ENCODE data around the gene FOXN3.

The FOXN3 gene

GRCh38 chr14:89279649-89280232, 137.3 kb downstream of the FOXN3 start:
- TF ChIP-seq CTCF (IDR thresholded peaks at IDR 0.05), result no peak
- peak in 1 of 2 donors; percentile 9 for DNase-seq
- intact Hi-C loops (cut with DNase I; ENCODE audit: low total_unique reads), result no loop called here
- no peak overlapping the region for H3K27ac ChIP-seq
- H3K9me3 ChIP-seq, result no peaks in the 10 kb centered on the region
- H3K36me3 ChIP-seq, result peaks cover 9 to 13% (median 13%) of the 10 kb centered on the region in 3 donors
- no peak overlapping the region for H3K4me3 ChIP-seq
- peaks cover 0 to 19% (median 7%) of the 10 kb centered on the region in 4 donors for H3K4me1 ChIP-seq
- H3K27me3 ChIP-seq, result no peaks in the 10 kb centered on the region

GRCh38 chr14:89277203-89277602, 139.8 kb downstream of the FOXN3 start:
- Histone ChIP-seq H3K4me3 (no peak overlapping the region), H3K27me3 (no peaks in the 10 kb centered on the region), H3K4me1 (peaks cover 0 to 12% (median 0%) of the 10 kb centered on the region in 4 donors), H3K36me3 (peaks cover 9 to 13% (median 13%) of the 10 kb centered on the region in 3 donors), H3K9me3 (no peaks in the 10 kb centered on the region), H3K27ac (no peak overlapping the region)
- TF ChIP-seq CTCF (IDR thresholded peaks at IDR 0.05), result no peak
- peak in 1 of 2 donors; percentile 33 for DNase-seq
- intact Hi-C loops (cut with DNase I; ENCODE audit: low total_unique reads), result no loop called here

- intact Hi-C loops (cut with DNase I; ENCODE audit: low total_unique reads), result no loop called here
- no peak for TF ChIP-seq CTCF (IDR thresholded peaks at IDR 0.05)
- peak in 1 of 2 donors; percentile 62 for DNase-seq
Measured at GRCh38 chr14:89276424-89276975, 140.5 kb downstream of the FOXN3 start.

GRCh38 chr14:89270439-89271227, 146.4 kb downstream of the FOXN3 start:
- peak overlapping the region; percentile 23 to 80 for H3K27ac ChIP-seq
- peaks cover 0 to 66% (median 28%) of the 10 kb centered on the region in 4 donors for H3K4me1 ChIP-seq
- H3K27me3 ChIP-seq, result no peaks in the 10 kb centered on the region
- TF ChIP-seq CTCF (IDR thresholded peaks at IDR 0.05), result no peak
- intact Hi-C loops (cut with DNase I; ENCODE audit: low total_unique reads), result no loop called here
- H3K36me3 ChIP-seq, result no peaks in the 10 kb centered on the region
- H3K4me3 ChIP-seq, result no peak overlapping the region
- no peak for DNase-seq
- H3K9me3 ChIP-seq, result no peaks in the 10 kb centered on the region

More at GRCh38 chr14:89276424-89276975, 140.5 kb downstream of the FOXN3 start:
- Histone ChIP-seq H3K4me3 (no peak overlapping the region), H3K4me1 (peaks cover 0 to 12% (median 0%) of the 10 kb centered on the region in 4 donors), H3K9me3 (no peaks in the 10 kb centered on the region), H3K27me3 (no peaks in the 10 kb centered on the region), H3K27ac (no peak overlapping the region), H3K36me3 (peaks cover 9 to 13% (median 13%) of the 10 kb centered on the region in 3 donors)

GRCh38 chr14:89269404-89269803, 147.6 kb downstream of the FOXN3 start:
- peak overlapping the region; percentile 74 to 80 for H3K27ac ChIP-seq
- H3K27me3 ChIP-seq, result no peaks in the 10 kb centered on the region
- no peak for TF ChIP-seq CTCF (IDR thresholded peaks at IDR 0.05)
- DNase-seq, result no peak
- H3K4me1 ChIP-seq, result peaks cover 0 to 71% (median 31%) of the 10 kb centered on the region in 4 donors
- no peak overlapping the region for H3K4me3 ChIP-seq
- no peaks in the 10 kb centered on the region for H3K9me3 ChIP-seq
- intact Hi-C loops (cut with DNase I; ENCODE audit: low total_unique reads), result no loop called here
- H3K36me3 ChIP-seq, result no peaks in the 10 kb centered on the region
